ENCODE data around the gene USP48. TPM values are rescaled to one million over a fixed set of nuclear protein-coding genes. Genes with fewer than 3 reads are reported as not detected.

Gene USP48
- total and polyA plus RNA-seq, 2 of the 13 experiments (the other 11 are each of a cell fraction or from before 2014, with no cell fraction given) = 30.4 to 30.7 TPM

DNA sequence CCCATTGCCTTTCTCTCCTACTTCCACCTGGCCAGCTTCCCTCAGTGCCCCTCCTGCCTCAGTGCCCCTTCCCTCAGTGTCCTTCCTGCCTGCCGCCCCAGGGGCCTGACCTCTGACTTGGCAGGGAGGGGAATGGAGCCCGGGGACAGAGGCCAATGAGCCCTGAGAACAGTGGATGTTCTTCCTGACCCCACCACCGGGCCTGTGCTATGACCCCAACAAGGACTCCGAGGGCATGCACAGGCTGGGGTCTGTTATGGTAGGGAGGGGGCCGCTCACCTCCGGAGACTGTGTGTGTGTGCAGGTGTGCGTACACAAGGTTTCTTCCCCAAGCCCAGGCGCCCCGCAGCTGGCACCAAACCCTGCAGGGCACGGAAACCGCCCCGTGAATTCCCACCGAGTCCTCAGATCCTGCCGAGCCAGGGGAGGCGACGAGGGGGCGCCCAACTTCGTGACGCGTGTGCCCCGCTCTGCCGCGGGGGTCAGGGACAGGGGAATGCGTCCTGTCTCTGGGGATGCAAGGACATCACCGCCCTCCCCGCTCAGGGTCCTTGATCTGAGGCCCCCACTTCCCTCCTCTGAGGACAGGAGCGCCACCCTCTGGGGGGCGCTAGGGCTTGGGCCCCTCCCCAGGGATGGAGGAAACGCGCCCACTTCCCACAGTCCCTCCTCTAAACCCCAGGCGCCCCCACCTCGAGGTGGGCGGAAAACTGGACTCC lies 114.6 kb downstream of the USP48 start (continued):
- TF ChIP-seq CCDC6 (CRISPR knock-in tag; IDR thresholded peaks at IDR 0.05) (no peak), FOXC1 (CRISPR knock-in tag; IDR thresholded peaks at IDR 0.05; ENCODE audit: borderline replicate concordance) (no peak), SMYD3 (CRISPR knock-in tag; IDR thresholded peaks at IDR 0.05) (no peak), RXRA (CRISPR knock-in tag; IDR thresholded peaks at IDR 0.05) (no peak; the same call in none of the 2 replicates), POGZ (CRISPR knock-in tag; IDR thresholded peaks at IDR 0.05) (peak; percentile 28; the same call in 1 of the 2 replicates), NFE2L2 (IDR thresholded peaks at IDR 0.05; ENCODE audit: low read length) (no peak), KDM5A (IDR thresholded peaks at IDR 0.05; ENCODE audit: borderline replicate concordance, low read length) (no peak), ZKSCAN1 (IDR thresholded peaks at IDR 0.05; ENCODE audit: low read length) (no peak), HES4 (CRISPR knock-in tag; IDR thresholded peaks at IDR 0.05; ENCODE audit: borderline replicate concordance) (no peak), ZNF335 (CRISPR knock-in tag; IDR thresholded peaks at IDR 0.05) (no peak), TCF7 (IDR thresholded peaks at IDR 0.05; ENCODE audit: low read depth) (0 out of 2 replicates have a peak, but pooled peaks have one; percentile 16), MZF1 (CRISPR knock-in tag; IDR thresholded peaks at IDR 0.05; ENCODE audit: borderline replicate concordance) (peak; percentile 85; the same call in 1 of the 2 replicates), RBM39 (IDR thresholded peaks at IDR 0.05; ENCODE audit: low read depth, low read length, poor library complexity, severe bottlenecking) (no peak), BRD4 (CRISPR knock-in tag; IDR thresholded peaks at IDR 0.05) (no peak), NRL (CRISPR knock-in tag; IDR thresholded peaks at IDR 0.05; ENCODE audit: borderline replicate concordance) (peak; percentile 13; the same call in 1 of the 2 replicates), ETV5 (CRISPR knock-in tag; IDR thresholded peaks at IDR 0.05; ENCODE audit: borderline replicate concordance) (no peak), FOXA3 (CRISPR knock-in tag; IDR thresholded peaks at IDR 0.05) (no peak), ZNF766 (CRISPR knock-in tag; IDR thresholded peaks at IDR 0.05; ENCODE audit: borderline replicate concordance) (no peak), CHD4 (IDR thresholded peaks at IDR 0.05; ENCODE audit: borderline replicate concordance, low read length) (no peak), NFKB2 (CRISPR knock-in tag; IDR thresholded peaks at IDR 0.05; ENCODE audit: borderline replicate concordance) (0 out of 2 replicates have a peak, but pooled peaks have one; percentile 1), HDAC1 (CRISPR knock-in tag; IDR thresholded peaks at IDR 0.05) (peak; percentile 18; the same call in 1 of the 2 replicates), ZNF816 (CRISPR knock-in tag; IDR thresholded peaks at IDR 0.05; ENCODE audit: borderline replicate concordance) (peak; percentile 4; the same call in 1 of the 2 replicates), CREB1 (IDR thresholded peaks at IDR 0.05) (peak; percentile 37; the same call in 1 of the 2 replicates), CREB1 (CRISPR knock-in tag; IDR thresholded peaks at IDR 0.05) (no peak), HNRNPL (IDR thresholded peaks at IDR 0.05; ENCODE audit: low read depth, low read length) (peak; percentile 90)
- TF ChIP-seq, protein P1, sequence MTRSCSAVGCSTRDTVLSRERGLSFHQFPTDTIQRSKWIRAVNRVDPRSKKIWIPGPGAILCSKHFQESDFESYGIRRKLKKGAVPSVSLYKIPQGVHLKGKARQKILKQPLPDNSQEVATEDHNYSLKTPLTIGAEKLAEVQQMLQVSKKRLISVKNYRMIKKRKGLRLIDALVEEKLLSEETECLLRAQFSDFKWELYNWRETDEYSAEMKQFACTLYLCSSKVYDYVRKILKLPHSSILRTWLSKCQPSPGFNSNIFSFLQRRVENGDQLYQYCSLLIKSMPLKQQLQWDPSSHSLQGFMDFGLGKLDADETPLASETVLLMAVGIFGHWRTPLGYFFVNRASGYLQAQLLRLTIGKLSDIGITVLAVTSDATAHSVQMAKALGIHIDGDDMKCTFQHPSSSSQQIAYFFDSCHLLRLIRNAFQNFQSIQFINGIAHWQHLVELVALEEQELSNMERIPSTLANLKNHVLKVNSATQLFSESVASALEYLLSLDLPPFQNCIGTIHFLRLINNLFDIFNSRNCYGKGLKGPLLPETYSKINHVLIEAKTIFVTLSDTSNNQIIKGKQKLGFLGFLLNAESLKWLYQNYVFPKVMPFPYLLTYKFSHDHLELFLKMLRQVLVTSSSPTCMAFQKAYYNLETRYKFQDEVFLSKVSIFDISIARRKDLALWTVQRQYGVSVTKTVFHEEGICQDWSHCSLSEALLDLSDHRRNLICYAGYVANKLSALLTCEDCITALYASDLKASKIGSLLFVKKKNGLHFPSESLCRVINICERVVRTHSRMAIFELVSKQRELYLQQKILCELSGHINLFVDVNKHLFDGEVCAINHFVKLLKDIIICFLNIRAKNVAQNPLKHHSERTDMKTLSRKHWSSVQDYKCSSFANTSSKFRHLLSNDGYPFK (CRISPR knock-in tag; IDR thresholded peaks at IDR 0.05; ENCODE audit: borderline replicate concordance) = no peak
- TF ChIP-seq, protein P2, sequence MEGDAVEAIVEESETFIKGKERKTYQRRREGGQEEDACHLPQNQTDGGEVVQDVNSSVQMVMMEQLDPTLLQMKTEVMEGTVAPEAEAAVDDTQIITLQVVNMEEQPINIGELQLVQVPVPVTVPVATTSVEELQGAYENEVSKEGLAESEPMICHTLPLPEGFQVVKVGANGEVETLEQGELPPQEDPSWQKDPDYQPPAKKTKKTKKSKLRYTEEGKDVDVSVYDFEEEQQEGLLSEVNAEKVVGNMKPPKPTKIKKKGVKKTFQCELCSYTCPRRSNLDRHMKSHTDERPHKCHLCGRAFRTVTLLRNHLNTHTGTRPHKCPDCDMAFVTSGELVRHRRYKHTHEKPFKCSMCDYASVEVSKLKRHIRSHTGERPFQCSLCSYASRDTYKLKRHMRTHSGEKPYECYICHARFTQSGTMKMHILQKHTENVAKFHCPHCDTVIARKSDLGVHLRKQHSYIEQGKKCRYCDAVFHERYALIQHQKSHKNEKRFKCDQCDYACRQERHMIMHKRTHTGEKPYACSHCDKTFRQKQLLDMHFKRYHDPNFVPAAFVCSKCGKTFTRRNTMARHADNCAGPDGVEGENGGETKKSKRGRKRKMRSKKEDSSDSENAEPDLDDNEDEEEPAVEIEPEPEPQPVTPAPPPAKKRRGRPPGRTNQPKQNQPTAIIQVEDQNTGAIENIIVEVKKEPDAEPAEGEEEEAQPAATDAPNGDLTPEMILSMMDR (CRISPR knock-in tag; IDR thresholded peaks at IDR 0.05) = peak; percentile 66
